Hepatocyte (in vitro differentiated cells): Measurements from ENCODE around the gene PLEKHG4B. TPM values are rescaled to one million over a fixed set of nuclear protein-coding genes. Genes with fewer than 3 reads are reported as not detected.
"Not testable (repeated sequence)": the region's sequence is repeated elsewhere in the genome, so short reads cannot be mapped to it uniquely, and the experiment has no call there.

Experiments
- DNase-seq: peaks from one replicate; pipeline ENCODE4 v3.0.0-alpha.2; 2016; ENCODE audit warnings: low spot score
- H2AFZ ChIP-seq: fragments of 200-600 bp; sonication (generic); 2 replicates; pipeline ENCODE4 v1.6.0; 2016; ENCODE audit warnings: antibody characterized with exemption, mild to moderate bottlenecking
- H3K27ac ChIP-seq: fragments of 200-600 bp; sonication (generic); 2 replicates; pipeline ENCODE4 v1.5.1; 2016; ENCODE audit warnings: mild to moderate bottlenecking
- H3K27me3 ChIP-seq: fragments of 200-600 bp; sonication (generic); 2 replicates; pipeline ENCODE4 v1.6.1; 2016
- H3K36me3 ChIP-seq: fragments of 200-600 bp; sonication (generic); replicated peaks from 2 replicates; pipeline ENCODE4 v1.5.1; 2016; ENCODE audit warnings: low read depth; ENCODE audit not compliant: insufficient read depth
- H3K4me1 ChIP-seq: fragments of 200-600 bp; sonication (generic); 2 replicates; pipeline ENCODE4 v1.5.1; 2016; ENCODE audit warnings: mild to moderate bottlenecking, moderate library complexity; ENCODE audit not compliant: insufficient read depth
- H3K4me2 ChIP-seq: fragments of 200-600 bp; sonication (generic); 2 replicates; pipeline ENCODE4 v1.6.0; 2016
- H3K4me3 ChIP-seq: fragments of 200-600 bp; sonication (generic); 2 replicates; pipeline ENCODE4 v1.5.1; 2016; ENCODE audit warnings: mild to moderate bottlenecking
- H3K79me2 ChIP-seq: fragments of 200-600 bp; sonication (generic); 2 replicates; pipeline ENCODE4 v1.6.0; 2017; ENCODE audit warnings: mild to moderate bottlenecking
- H3K9me2 ChIP-seq: fragments of 200-600 bp; sonication (generic); replicated peaks from 2 replicates; pipeline ENCODE4 v1.6.0; 2017; ENCODE audit warnings: mild to moderate bottlenecking; ENCODE audit not compliant: insufficient read depth
- H3K9me3 ChIP-seq: fragments of 200-600 bp; sonication (generic); 2 replicates; pipeline ENCODE4 v1.5.1; 2016; ENCODE audit warnings: low read depth, mild to moderate bottlenecking
- H4K20me1 ChIP-seq: fragments of 200-600 bp; sonication (generic); 2 replicates; pipeline ENCODE4 v1.6.0; 2016; ENCODE audit warnings: mild to moderate bottlenecking; ENCODE audit not compliant: insufficient read depth, poor library complexity, severe bottlenecking
- EZH2 ChIP-seq: fragments of 200-600 bp; sonication (generic); IDR thresholded peaks from 2 replicates; pipeline ENCODE4 v1.6.1; 2016; ENCODE audit warnings: antibody characterized with exemption, mild to moderate bottlenecking, borderline replicate concordance
- EZH2phosphoT487 ChIP-seq: fragments of 200-600 bp; sonication (generic); IDR thresholded peaks from one replicate; pipeline ENCODE4 v1.6.1; 2018; ENCODE audit warnings: antibody characterized with exemption, mild to moderate bottlenecking, low read depth, moderate library complexity; ENCODE audit not compliant: unreplicated experiment, severe bottlenecking
- WGBS: methylation state at CpG from one replicate; pipeline ENCODE4 v1.1.6; 2016; ENCODE audit warnings: low lambda C conversion rate; ENCODE audit errors: missing lambda C conversion rate; 5-methylcytosine and 5-hydroxymethylcytosine counted together
- polyA plus RNA-seq: library from polyadenylated mRNA; unstranded; fragments of >200 nt; fragmentation: Nextera tagmentation; extraction: Ambion mirVana; gene quantifications from 2 replicates; pipeline ENCODE4 v1.2.1, GENCODE V29; 2016
- total RNA-seq: library from RNA; depleted of rRNA; stranded (reverse); fragments of >200 nt; gene quantifications from 2 replicates; pipeline ENCODE4 v1.2.3, GENCODE V29; 2014
- TF ChIP-seq, protein P1 (sequence below): fragments of 200-600 bp; sonication (generic); IDR thresholded peaks from 2 replicates; pipeline ENCODE4 v1.5.1; 2016; ENCODE audit warnings: antibody characterized with exemption, mild to moderate bottlenecking; ENCODE audit not compliant: poor library complexity

The PLEKHG4B gene, protein sequence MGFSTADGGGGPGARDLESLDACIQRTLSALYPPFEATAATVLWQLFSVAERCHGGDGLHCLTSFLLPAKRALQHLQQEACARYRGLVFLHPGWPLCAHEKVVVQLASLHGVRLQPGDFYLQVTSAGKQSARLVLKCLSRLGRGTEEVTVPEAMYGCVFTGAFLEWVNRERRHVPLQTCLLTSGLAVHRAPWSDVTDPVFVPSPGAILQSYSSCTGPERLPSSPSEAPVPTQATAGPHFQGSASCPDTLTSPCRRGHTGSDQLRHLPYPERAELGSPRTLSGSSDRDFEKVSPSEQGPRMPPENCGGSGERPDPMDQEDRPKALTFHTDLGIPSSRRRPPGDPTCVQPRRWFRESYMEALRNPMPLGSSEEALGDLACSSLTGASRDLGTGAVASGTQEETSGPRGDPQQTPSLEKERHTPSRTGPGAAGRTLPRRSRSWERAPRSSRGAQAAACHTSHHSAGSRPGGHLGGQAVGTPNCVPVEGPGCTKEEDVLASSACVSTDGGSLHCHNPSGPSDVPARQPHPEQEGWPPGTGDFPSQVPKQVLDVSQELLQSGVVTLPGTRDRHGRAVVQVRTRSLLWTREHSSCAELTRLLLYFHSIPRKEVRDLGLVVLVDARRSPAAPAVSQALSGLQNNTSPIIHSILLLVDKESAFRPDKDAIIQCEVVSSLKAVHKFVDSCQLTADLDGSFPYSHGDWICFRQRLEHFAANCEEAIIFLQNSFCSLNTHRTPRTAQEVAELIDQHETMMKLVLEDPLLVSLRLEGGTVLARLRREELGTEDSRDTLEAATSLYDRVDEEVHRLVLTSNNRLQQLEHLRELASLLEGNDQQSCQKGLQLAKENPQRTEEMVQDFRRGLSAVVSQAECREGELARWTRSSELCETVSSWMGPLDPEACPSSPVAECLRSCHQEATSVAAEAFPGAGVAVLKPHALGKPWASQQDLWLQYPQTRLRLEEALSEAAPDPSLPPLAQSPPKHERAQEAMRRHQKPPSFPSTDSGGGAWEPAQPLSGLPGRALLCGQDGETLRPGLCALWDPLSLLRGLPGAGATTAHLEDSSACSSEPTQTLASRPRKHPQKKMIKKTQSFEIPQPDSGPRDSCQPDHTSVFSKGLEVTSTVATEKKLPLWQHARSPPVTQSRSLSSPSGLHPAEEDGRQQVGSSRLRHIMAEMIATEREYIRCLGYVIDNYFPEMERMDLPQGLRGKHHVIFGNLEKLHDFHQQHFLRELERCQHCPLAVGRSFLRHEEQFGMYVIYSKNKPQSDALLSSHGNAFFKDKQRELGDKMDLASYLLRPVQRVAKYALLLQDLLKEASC (N-terminal part only)
- total RNA-seq: 3.5 and 4.0 TPM in 2 replicates
- polyA plus RNA-seq: 3.6 and 6.7 TPM in 2 replicates

DNA sequence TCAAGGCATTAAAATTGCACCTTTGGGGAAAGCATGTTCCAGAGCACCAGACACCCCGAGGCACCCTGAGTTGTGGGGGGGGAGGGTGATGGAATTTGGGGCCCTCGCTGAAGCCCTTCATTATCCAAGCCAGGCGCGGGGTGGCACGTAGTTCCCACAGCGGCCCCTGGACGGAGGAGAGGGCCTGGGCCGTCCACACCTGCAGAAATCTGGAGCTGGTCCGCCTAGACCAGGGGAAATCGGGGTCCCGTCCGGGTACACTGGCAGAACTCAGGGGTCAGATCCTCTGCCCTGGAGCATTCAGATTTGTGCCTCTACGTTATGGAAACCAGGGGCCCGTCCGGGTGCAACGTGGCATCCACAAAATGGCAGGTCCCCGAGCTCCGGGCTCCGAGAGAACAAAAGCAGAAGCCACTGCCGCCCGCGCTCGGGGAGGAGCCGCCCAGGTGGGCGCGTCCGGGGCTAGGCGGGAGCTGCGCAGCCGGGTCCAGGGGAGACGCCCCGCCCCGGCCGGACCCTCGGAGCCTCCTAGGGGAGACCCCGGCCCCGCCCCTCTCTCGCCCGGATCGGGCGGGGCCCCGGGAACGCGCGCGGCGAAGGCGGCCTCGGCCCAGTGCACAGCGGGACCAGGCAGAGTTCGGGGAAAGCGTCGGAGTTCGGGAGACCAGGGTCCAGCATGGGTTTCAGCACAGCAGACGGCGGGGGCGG is at the start of gene PLEKHG4B:
TSS of gene PLEKHG4B (plus strand) at position 613 of the 708 bp plus-strand sequence. CDS start at position 677, 64 bp downstream.
- peak within 1 kb of the TSS; percentile 57 for H3K27ac ChIP-seq
- DNase-seq: peak; percentile 74
- peaks cover 16% of the 10 kb centered on the region for H3K27me3 ChIP-seq
- H4K20me1 ChIP-seq: no peaks in the 10 kb centered on the region
- TF ChIP-seq EZH2phosphoT487: no peak
- TF ChIP-seq, protein P1, sequence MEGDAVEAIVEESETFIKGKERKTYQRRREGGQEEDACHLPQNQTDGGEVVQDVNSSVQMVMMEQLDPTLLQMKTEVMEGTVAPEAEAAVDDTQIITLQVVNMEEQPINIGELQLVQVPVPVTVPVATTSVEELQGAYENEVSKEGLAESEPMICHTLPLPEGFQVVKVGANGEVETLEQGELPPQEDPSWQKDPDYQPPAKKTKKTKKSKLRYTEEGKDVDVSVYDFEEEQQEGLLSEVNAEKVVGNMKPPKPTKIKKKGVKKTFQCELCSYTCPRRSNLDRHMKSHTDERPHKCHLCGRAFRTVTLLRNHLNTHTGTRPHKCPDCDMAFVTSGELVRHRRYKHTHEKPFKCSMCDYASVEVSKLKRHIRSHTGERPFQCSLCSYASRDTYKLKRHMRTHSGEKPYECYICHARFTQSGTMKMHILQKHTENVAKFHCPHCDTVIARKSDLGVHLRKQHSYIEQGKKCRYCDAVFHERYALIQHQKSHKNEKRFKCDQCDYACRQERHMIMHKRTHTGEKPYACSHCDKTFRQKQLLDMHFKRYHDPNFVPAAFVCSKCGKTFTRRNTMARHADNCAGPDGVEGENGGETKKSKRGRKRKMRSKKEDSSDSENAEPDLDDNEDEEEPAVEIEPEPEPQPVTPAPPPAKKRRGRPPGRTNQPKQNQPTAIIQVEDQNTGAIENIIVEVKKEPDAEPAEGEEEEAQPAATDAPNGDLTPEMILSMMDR: no peak
- no peak for TF ChIP-seq EZH2
- no peaks in the 10 kb centered on the region for H3K79me2 ChIP-seq
- no peaks in the 10 kb centered on the region for H3K36me3 ChIP-seq
- H3K9me2 ChIP-seq: no peaks in the 10 kb centered on the region
- no peaks in the 10 kb centered on the region for H3K9me3 ChIP-seq
- peak within 1 kb of the TSS; percentile 78 for H3K4me2 ChIP-seq
- 16% methylated on average over 36 of the region's 57 CpGs for WGBS
- peak within 1 kb of the TSS; percentile 73 for H2AFZ ChIP-seq
- H3K4me1 ChIP-seq: peaks cover 4% of the 10 kb centered on the region
- peak within 1 kb of the TSS; percentile 49 for H3K4me3 ChIP-seq

GRCh38 chr5:42250-42649 is 49.7 kb upstream of the PLEKHG4B start:
- no peaks in the 10 kb centered on the region for H4K20me1 ChIP-seq
- no peak for DNase-seq
- no peak overlapping the region for H3K4me3 ChIP-seq
- no peaks in the 10 kb centered on the region for H3K9me3 ChIP-seq
- TF ChIP-seq, protein P1: peak; percentile 46
- TF ChIP-seq EZH2phosphoT487 (no peak), EZH2 (no peak)
- no peak overlapping the region for H3K27ac ChIP-seq
- H3K36me3 ChIP-seq: no peaks in the 10 kb centered on the region
- whole genome bisulfite sequencing: 37% methylated on average over 6 of the region's 6 CpGs
- H3K27me3 ChIP-seq: peaks cover 49% of the 10 kb centered on the region
- no peaks in the 10 kb centered on the region for H3K9me2 ChIP-seq
- no peaks in the 10 kb centered on the region for H3K4me1 ChIP-seq
- H3K4me2 ChIP-seq: no peak overlapping the region
- no peaks in the 10 kb centered on the region for H3K79me2 ChIP-seq
- H2AFZ ChIP-seq: no peak overlapping the region

- Histone ChIP-seq H3K9me3 (no peaks in the 10 kb centered on the region), H3K4me3 (no peak overlapping the region), H3K79me2 (no peaks in the 10 kb centered on the region), H3K4me1 (no peaks in the 10 kb centered on the region), H3K27me3 (peaks cover 64% of the 10 kb centered on the region), H4K20me1 (no peaks in the 10 kb centered on the region), H3K9me2 (no peaks in the 10 kb centered on the region), H3K36me3 (no peaks in the 10 kb centered on the region), H3K27ac (no peak overlapping the region), H2AFZ (no peak overlapping the region), H3K4me2 (no peak overlapping the region)
- TF ChIP-seq EZH2 (no peak), EZH2phosphoT487 (no peak)
- TF ChIP-seq, protein P1: no peak
- 46% methylated on average over 2 of the region's 2 CpGs for WGBS
- no peak for DNase-seq
Observed at GRCh38 chr5:48192-48591, 43.8 kb upstream of the PLEKHG4B start.

GRCh38 chr5:49530-49929 is 42.4 kb upstream of the PLEKHG4B start:
- not testable (repeated sequence) for DNase-seq, H3K27ac ChIP-seq, H3K79me2 ChIP-seq, H3K9me3 ChIP-seq, H3K4me2 ChIP-seq, H3K9me2 ChIP-seq, H3K4me3 ChIP-seq, H3K4me1 ChIP-seq, H2AFZ ChIP-seq, H4K20me1 ChIP-seq, H3K36me3 ChIP-seq
- 96% methylated on average over 5 of the region's 5 CpGs for WGBS
- H3K27me3 ChIP-seq: peaks cover 75% of the 10 kb centered on the region
